ENCODE data around the gene C5orf47.

C5orf47 gene

DNA sequence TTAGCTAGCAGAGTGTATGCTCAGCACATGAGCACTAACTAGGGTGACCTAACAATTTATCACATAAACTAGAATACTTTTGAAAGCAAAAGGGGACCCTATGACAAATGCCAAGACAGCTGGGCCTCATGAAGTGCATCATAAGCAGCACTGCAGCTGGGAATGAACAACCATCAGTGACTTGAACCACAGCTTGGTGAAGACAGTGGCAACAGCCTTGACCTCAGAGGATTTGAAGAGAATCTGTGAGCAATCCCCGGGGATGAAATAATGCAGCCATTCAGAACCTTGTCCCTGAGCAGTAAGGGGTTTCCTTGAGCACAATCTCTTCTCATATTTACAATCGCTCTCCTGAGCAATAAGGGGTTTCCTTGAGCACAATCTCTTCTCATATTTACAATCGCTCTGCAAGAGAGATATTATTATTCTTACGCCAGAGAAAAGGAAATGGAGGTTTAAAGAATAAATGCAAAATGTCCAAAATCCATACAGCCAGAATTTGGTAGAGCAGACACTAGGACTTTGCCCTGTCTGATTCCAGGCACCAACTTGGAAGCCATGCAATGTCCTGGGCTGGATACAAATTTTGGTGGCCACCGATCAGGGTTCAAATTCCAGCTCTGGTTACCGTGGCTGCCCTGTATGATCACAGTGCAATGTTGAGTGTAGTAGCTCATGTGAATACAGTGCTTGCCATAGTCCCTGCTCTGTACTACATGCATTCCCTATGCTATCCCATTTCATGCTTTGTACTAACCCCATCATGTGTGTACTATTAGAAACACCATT, 55.7 kb downstream of the C5orf47 start:
- no peak for DNase-seq (ENCODE audit: low read depth)

DNA sequence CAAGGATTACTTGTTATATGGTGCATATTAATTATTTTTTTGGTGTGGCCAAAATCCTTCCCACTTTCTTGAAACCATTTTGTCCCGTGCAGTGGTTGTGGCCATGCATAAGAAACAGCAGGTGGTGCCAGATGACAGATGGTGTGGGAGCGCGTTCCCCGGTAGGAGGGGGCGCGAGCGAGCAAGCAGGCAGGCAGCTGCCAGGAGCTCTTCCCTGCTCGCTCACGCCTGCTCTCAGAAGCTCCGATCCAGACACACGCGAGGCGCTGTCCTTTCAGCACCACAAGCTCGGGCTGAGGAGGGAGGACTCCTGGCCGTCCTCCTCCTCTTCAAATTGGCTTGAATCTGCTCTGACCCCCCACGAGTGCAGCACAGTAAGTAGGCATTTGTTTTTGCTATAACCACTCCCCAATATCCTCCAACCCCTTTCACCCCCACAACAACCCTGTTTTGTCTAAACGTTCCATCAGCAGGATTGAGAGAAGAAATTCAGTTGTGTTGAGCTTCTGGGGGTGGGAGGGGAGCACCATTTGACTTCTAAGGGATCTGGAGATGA, 56.6 kb downstream of the C5orf47 start, which contains the start of gene NSG2:
NSG2 (plus strand) TSS at position 237 of the 556 bp plus-strand sequence. CDS start 1,050 bp downstream, outside the sequence.
- no peak for DNase-seq (ENCODE audit: low read depth)

GRCh38 chr5:174046558-174046957, 57.6 kb downstream of the C5orf47 start:
- DNase-seq (ENCODE audit: low read depth), result no peak

GRCh38 chr5:174047472-174048099, 58.6 kb downstream of the C5orf47 start:
- DNase-seq (ENCODE audit: low read depth), result no peak

DNA sequence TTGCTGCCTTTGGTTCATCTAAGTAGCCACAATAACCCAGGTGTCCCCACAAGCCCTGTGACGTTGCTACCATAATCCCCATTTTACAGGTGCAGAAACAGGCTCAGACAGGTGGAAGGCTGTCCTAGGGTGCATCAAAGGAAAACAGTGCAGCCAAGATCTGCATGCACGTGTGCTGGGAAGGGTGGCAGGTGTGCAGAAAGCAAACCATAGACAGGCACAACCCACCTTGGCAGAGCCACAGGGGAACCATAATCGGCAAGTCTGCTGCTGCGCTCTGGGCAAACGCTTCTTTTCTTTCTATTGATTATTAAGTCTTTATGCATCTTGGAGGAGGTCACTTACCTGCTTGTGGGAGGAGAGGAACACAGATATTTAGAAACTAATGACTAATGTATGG, 63.7 kb downstream of the C5orf47 start:
- DNase-seq (ENCODE audit: low read depth), result no peak

DNA sequence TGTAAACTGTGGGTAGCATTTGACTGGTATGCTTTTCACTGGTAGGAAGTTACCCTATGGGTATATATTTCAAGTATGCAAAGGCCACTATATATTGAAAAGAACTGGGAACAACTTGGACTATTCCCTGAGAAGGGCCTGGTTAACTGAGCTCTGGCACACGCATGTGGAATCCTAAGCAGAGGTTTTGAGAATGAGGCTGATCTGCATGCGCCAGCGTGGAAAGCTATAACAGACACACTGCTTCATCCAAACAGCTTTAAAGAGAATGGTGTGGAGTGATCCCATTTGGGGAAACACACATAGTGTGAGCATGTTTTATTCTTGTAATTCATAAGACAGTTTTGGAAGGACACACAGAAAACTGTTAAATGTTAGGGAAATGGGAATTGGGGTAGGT, 64.9 kb downstream of the C5orf47 start:
- no peak for DNase-seq (ENCODE audit: low read depth)

Data from stimulated activated CD4-positive, alpha-beta T cell treated with anti-CD3 and anti-CD28 coated beads, Interleukin-2, amount 100 ng/mL, for 4 hours (primary cell).